Inflammatory macrophage treated with lipopolysaccharide for 4 hours (primary cell): ENCODE data around the gene CNPY4.

ENCODE experiments used
- DNase-seq: peaks from one replicate; pipeline ENCODE4 v3.0.0-alpha.2; 2020

The CNPY4 gene

GRCh38 chr7:100119072-100119969 lies at the start of gene CNPY4, which contains the start of gene TAF6:
CNPY4 (plus strand) TSS chr7:100119634; CDS start chr7:100119745, 111 bp downstream.
TAF6 (minus strand) TSS chr7:100119358; CDS start chr7:100114209, 5,149 bp downstream.
- DNase-seq, result peak; percentile 94

DNA sequence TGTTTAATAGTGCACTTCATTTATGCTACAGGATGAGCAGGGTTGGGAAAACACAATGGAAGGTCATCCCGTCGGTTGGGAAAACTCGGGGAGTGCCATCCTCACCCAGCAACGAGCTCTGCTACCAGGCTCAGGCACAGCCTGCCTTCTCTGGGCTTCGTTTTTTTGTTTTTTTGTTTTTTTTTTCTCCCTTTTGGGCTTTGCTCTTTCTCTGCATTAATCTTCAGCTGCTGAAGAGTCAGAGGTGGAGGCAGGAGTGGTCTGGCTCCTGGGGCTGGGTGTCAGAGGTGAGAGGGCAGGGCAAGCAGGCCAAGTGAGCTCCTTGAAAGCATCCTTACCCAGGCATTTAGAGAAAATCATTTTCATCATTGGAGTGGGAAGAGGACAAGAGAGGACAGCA lies 49.4 kb upstream of the CNPY4 start:
- no peak for DNase-seq

DNA sequence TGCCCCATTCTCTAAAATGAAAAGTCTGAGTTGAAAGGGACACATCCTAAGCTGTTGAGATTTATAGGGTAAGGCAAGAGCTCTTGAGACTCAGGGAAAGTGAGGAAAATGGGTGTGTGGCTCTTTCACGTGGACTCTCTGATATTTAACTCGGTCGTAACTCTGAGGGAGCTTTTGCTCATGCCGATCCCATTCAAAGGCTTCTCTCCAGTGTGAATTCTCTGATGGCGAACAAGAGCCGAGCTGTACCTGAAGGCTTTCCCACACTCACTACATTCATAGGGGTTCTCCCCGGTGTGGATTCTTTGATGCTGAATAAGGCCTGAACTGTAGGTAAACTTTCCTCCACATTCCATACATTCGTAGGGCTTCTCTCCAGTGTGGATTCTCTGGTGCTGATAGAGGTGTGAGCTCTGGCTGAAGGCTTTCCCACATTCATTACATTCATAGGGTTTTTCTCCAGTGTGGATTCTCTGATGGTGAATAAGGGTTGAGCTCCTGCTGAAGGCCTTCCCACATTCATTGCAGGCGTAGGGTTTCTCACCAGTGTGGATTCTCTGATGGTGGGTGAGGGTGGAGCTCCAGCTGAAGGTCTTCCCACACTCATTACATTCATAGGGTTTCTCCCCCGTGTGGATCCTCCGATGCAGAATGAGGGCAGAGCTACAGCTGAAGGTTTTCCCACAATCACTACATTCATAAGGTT lies 48.3 kb upstream of the CNPY4 start:
- no peak for DNase-seq

DNA sequence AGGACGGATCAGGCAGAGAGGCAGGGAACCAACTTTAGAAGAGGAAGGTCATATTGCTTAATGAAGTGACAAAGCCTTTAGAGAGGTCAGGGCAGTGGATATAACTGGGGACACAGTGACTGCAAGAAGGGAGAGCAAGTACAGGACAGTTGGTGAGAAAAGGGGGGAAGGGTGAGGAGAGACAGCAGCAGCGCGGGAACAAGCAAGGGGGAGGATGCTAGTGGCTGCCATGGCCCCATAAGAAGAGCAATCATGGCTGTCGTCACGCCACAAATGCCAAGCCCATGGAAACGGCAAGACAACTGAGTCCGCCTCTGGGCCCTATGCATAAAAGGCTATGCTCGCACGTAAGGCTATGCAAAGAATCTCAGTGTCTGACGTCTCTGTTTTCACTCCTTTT lies 47.0 kb upstream of the CNPY4 start:
- no peak for DNase-seq

- DNase-seq, result no peak
Measured at GRCh38 chr7:100074841-100075240, 44.6 kb upstream of the CNPY4 start.

- no peak for DNase-seq
Measured at GRCh38 chr7:100075418-100075817, 44.0 kb upstream of the CNPY4 start.

GRCh38 chr7:100077205-100077604 lies 42.2 kb upstream of the CNPY4 start:
- DNase-seq, result no peak

- DNase-seq, result no peak
Measured at GRCh38 chr7:100079024-100079560, 40.3 kb upstream of the CNPY4 start.

- DNase-seq, result peak; percentile 19
Measured at GRCh38 chr7:100080907-100081534, 38.4 kb upstream of the CNPY4 start.

DNA sequence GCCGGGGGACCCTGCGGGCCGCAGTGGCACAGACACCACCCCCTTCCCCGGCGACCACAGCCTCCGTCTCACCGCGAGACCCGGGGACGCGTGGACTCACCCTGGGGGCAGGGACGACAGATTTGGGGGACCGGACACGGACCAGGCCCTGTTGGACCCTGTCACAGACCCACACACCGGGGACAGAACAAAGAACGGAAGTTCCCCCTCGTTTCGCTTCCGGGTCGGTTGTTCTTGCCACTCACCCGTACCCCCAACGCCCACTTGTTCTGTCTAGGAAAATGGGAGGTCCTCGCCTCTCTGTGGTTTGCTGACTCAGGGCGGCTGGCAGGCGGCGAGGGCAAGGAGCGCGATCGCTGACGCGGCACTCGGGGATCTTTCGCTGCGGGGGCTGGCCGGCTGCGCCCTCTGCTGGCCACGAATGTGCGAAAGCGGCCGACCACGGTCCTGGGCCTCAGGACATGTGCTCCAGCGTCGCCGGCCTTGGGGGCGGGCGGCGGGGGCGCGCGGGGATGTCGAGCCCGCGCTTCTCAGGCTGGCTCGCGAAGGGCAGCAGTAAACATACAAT lies 37.8 kb upstream of the CNPY4 start, which contains the start of gene ZNF3:
Gene ZNF3 (minus strand): TSS at position 189 of the 568 bp plus-strand sequence. CDS start 4,366 bp downstream, outside the sequence.
- DNase-seq, result peak; percentile 99

- no peak for DNase-seq
Measured at GRCh38 chr7:100082978-100083377, 36.5 kb upstream of the CNPY4 start.

GRCh38 chr7:100085515-100085914 lies 33.9 kb upstream of the CNPY4 start:
- DNase-seq, result no peak

GRCh38 chr7:100087055-100087750 lies 32.2 kb upstream of the CNPY4 start:
- no peak for DNase-seq

DNA sequence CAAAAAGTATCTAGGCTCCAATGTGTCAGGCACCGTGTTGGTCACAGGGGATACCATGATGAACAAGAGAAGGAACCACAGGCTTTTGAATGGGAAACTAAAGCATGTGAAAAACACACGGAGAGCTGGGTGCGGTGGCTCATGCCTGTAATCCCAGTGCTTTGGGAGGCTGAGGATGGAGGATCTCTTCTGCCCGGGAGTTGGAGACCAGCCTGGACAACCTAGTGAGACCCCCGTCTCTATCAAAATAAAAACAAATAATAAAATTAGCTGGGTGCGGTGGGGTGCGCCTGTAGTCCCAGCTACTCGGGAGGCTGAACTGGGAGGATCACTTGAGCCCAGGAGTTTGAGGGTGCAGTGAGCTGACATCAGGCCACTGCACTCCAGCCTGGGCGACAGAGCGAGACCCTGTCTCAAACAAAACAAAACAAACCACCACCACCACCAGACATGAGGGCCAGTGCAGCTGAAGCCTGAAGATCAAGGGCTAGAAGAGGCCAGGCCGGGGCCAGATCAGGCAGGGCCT lies 31.3 kb upstream of the CNPY4 start:
- no peak for DNase-seq

DNA sequence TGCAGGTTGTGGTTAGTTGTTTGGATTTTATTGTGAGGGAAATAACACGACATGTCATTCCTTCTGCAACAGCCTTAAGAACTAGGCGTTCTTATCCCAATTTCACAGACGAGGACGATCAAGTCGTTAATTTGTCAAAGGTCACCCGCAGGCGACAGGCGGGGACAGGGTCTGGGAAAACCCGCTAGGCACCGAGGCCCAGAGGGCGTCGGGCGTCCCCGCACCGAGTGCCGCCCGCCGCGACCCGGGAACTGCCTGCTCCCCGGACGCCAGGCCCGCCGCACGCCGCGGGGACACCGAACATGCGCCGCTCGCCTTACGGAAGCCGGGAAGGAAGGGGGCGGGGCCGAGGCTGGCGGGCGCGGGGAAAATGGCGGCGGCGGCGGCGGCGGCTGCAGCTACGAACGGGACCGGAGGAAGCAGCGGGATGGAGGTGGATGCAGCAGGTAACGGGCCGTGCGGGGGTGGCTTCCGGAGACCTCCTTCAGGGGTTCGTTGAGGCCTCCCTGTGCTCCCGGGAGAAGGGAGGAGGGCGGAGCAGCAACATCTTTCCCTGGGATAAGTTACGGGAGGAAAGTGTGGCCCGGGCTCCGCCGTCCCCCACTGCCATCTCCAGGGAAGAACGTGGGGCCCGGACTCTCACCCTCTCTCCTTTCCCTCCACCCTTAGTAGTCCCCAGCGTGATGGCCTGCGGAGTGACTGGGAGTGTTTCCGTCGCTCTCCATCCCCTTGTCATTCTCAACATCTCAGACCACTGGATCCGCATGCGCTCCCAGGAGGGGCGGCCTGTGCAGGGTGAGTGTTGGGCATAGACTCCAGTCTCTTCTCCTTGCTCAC lies 30.6 kb upstream of the CNPY4 start, which contains the start of gene COPS6:
Gene COPS6 (plus strand): TSS at position 349 of the 837 bp plus-strand sequence. CDS start 22 bp downstream, at position 371.
- peak; percentile 78 for DNase-seq

- DNase-seq, result no peak
Measured at GRCh38 chr7:100089458-100090196, 29.8 kb upstream of the CNPY4 start.

- DNase-seq, result no peak
Measured at GRCh38 chr7:100090527-100091410, 28.7 kb upstream of the CNPY4 start.

DNA sequence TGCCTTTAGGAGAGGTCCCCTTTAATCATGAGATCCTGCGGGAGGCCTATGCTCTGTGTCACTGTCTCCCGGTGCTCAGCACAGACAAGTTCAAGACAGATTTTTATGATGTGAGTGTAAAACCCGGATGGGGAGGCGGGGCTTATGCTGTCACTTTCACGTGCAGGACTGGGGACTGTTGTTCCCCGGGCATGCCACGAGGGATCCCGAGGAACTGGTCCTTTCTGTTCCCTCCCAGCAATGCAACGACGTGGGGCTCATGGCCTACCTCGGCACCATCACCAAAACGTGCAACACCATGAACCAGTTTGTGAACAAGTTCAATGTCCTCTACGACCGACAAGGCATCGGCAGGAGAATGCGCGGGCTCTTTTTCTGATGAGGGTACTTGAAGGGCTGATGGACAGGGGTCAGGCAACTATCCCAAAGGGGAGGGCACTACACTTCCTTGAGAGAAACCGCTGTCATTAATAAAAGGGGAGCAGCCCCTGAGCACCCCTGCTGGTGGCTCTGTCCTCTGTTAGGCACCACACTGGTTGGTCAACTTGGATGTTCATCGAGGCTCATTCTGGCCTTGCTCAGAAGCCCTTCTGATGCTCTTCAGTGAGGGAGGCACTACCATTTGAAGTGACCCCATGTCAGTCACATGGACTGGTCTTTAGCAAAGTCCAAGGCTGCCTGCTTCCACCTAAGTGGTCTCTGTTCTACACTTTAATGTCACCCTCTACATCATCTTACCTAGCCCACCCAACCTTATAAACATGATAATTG lies 27.8 kb upstream of the CNPY4 start:
- DNase-seq, result no peak
